DOHH2 (cell line): ENCODE measurements around the gene PPARA.

ENCODE experiments used
- H3F3A ChIP-seq: fragments of 200-600 bp; sonication (generic), shearing (Covaris generic); 2 replicates; pipeline ENCODE4 v1.6.0; 2016; ENCODE audit warnings: antibody characterized with exemption, mild to moderate bottlenecking; ENCODE audit not compliant: control insufficient read depth, insufficient read depth
- H3K27ac ChIP-seq: fragments of 200-600 bp; sonication (generic); 2 replicates; pipeline ENCODE4 v1.5.1; 2014; ENCODE audit warnings: low read depth, mild to moderate bottlenecking, low read length, moderate library complexity
- H3K27me3 ChIP-seq: fragments of 200-600 bp; sonication (generic); 2 replicates; pipeline ENCODE4 v1.6.1; 2014; ENCODE audit warnings: mild to moderate bottlenecking, low read length, mixed read lengths; ENCODE audit not compliant: control insufficient read depth
- H3K36me3 ChIP-seq: fragments of 200-600 bp; sonication (generic); 2 replicates; pipeline ENCODE4 v1.6.1; 2014; ENCODE audit warnings: mild to moderate bottlenecking, low read length, moderate library complexity, mixed read lengths; ENCODE audit not compliant: control insufficient read depth
- H3K4me1 ChIP-seq: fragments of 200-600 bp; sonication (generic); 2 replicates; pipeline ENCODE4 v1.6.1; 2014; ENCODE audit warnings: mild to moderate bottlenecking, low read length, mixed read lengths; ENCODE audit not compliant: control insufficient read depth
- H3K4me2 ChIP-seq: fragments of 200-600 bp; sonication (generic); 2 replicates; pipeline ENCODE4 v1.6.0; 2014; ENCODE audit warnings: mild to moderate bottlenecking, low read length, moderate library complexity
- H3K4me3 ChIP-seq: fragments of 200-600 bp; sonication (generic); 2 replicates; pipeline ENCODE4 v1.5.1; 2014; ENCODE audit warnings: mild to moderate bottlenecking, low read length, mixed read lengths
- H3K79me2 ChIP-seq: fragments of 200-600 bp; sonication (generic); 2 replicates; pipeline ENCODE4 v1.6.1; 2014; ENCODE audit warnings: mild to moderate bottlenecking, low read length, mixed read lengths; ENCODE audit not compliant: control insufficient read depth
- H3K9me2 ChIP-seq: fragments of 200-600 bp; sonication (generic); replicated peaks from 2 replicates; pipeline ENCODE4 v1.6.1; 2014; ENCODE audit warnings: mild to moderate bottlenecking, low read length, mixed read lengths; ENCODE audit not compliant: control insufficient read depth
- H3K9me3 ChIP-seq: fragments of 200-600 bp; sonication (generic); 2 replicates; pipeline ENCODE4 v1.6.1; 2014; ENCODE audit warnings: antibody characterized with exemption, low read length, mixed read lengths; ENCODE audit not compliant: control insufficient read depth, insufficient read depth
- H4K20me1 ChIP-seq: fragments of 200-600 bp; sonication (generic); 2 replicates; pipeline ENCODE4 v1.6.0; 2014; ENCODE audit warnings: low read depth, mild to moderate bottlenecking, antibody characterized with exemption, low read length, moderate library complexity; ENCODE audit not compliant: control insufficient read depth, insufficient read depth
- EZH2phosphoT487 ChIP-seq: fragments of 200-600 bp; sonication (generic); IDR thresholded peaks from 2 replicates; pipeline ENCODE4 v1.6.1; 2017; ENCODE audit warnings: borderline replicate concordance, mild to moderate bottlenecking, antibody characterized with exemption, low read length, moderate library complexity, mixed read lengths
- TF ChIP-seq, protein P1 (sequence below): fragments of 200-600 bp; sonication (generic); IDR thresholded peaks from one replicate; pipeline ENCODE4 v1.5.1; 2014; ENCODE audit warnings: antibody characterized with exemption, mild to moderate bottlenecking, low read depth, low read length; ENCODE audit not compliant: poor library complexity, severe bottlenecking

PPARA gene

DNA sequence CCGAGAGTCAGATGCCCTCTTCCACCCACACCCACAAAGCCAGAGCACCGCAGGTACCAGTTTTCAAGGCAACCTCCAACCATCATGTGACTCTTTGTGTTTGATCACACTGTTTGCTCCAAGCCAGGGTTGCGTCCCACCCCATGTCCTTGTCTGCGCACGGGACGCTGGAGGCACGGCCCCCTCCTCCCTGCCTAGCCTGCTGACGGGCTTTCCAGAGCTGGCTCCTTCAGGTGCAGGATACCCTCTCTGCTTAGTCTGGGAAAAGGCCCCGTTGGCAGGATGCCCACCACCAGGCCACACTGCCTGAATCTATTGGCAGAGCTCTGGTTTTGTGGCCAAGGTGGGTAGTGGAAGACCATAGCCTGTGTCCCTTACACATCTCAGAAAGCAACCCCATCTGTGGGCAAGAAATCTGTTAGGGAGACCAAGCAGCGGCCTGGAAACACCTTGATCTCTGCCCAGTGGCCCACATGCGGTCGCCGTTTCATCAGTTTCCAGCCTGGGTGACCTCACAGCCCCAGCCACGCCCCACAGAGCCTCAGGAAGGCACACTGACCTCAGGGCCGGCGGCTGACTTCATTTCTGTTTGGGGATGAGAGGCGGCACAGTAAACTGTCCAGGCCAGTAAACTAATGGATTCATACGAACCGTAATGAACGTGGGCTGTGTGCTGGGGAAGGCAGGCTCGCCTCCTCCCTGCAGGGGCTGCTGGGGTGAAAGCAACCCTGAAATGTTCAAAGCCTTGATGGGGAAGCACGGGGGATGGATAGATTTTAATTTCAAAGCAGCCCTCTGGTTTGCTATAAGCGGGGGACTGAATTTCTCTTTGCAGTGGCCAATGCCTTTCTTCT lies 73.9 kb downstream of the PPARA start:
- TF ChIP-seq, protein P1, sequence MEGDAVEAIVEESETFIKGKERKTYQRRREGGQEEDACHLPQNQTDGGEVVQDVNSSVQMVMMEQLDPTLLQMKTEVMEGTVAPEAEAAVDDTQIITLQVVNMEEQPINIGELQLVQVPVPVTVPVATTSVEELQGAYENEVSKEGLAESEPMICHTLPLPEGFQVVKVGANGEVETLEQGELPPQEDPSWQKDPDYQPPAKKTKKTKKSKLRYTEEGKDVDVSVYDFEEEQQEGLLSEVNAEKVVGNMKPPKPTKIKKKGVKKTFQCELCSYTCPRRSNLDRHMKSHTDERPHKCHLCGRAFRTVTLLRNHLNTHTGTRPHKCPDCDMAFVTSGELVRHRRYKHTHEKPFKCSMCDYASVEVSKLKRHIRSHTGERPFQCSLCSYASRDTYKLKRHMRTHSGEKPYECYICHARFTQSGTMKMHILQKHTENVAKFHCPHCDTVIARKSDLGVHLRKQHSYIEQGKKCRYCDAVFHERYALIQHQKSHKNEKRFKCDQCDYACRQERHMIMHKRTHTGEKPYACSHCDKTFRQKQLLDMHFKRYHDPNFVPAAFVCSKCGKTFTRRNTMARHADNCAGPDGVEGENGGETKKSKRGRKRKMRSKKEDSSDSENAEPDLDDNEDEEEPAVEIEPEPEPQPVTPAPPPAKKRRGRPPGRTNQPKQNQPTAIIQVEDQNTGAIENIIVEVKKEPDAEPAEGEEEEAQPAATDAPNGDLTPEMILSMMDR = no peak
- no peak for TF ChIP-seq EZH2phosphoT487

DNA sequence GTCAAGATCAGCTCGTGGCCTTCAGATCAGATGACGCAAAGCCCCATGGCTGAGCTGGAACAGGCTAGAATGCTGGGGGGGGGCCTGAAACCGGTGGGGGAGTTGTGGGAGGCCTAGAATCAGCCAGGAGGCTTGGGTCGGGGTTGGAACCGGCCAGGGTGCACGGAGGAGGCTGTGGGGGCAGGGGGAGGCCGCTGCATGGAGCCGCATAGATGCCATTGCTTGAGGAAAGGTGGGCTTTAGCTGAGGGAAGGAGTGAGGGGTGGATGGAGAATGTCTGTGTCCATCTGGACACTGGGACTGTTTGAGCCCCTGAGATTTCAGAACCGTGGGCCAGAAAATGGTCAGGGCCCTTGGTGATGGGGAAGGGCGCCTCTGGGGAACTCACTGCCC lies 74.6 kb downstream of the PPARA start:
- no peaks in the 10 kb centered on the region for H4K20me1 ChIP-seq
- TF ChIP-seq, protein P1 = no peak
- TF ChIP-seq EZH2phosphoT487 = no peak
- no peak overlapping the region for H3K4me3 ChIP-seq
- 0 out of 2 replicates have a peak, but pooled peaks cover 5% of the 10 kb centered on the region for H3K4me1 ChIP-seq
- H3K79me2 ChIP-seq = no peaks in the 10 kb centered on the region
- H3K27ac ChIP-seq = no peak overlapping the region
- H3K36me3 ChIP-seq = no peaks in the 10 kb centered on the region
- H3K4me2 ChIP-seq = no peak overlapping the region
- no peaks in the 10 kb centered on the region for H3K9me2 ChIP-seq
- no peaks in the 10 kb centered on the region for H3K9me3 ChIP-seq
- no peaks in the 10 kb centered on the region for H3K27me3 ChIP-seq
- H3F3A ChIP-seq = no peaks in the 10 kb centered on the region

More for the DNA sequence above, 73.9 kb downstream of the PPARA start:
- no peaks in the 10 kb centered on the region for H3K9me3 ChIP-seq
- no peaks in the 10 kb centered on the region for H3K27me3 ChIP-seq
- H3K4me3 ChIP-seq = no peak overlapping the region
- H3K9me2 ChIP-seq = no peaks in the 10 kb centered on the region
- H3F3A ChIP-seq = no peaks in the 10 kb centered on the region
- H3K27ac ChIP-seq = no peak overlapping the region
- 0 out of 2 replicates have a peak, but pooled peaks cover 5% of the 10 kb centered on the region for H3K4me1 ChIP-seq
- no peaks in the 10 kb centered on the region for H3K79me2 ChIP-seq
- H4K20me1 ChIP-seq = no peaks in the 10 kb centered on the region
- no peak overlapping the region for H3K4me2 ChIP-seq
- no peaks in the 10 kb centered on the region for H3K36me3 ChIP-seq

DNA sequence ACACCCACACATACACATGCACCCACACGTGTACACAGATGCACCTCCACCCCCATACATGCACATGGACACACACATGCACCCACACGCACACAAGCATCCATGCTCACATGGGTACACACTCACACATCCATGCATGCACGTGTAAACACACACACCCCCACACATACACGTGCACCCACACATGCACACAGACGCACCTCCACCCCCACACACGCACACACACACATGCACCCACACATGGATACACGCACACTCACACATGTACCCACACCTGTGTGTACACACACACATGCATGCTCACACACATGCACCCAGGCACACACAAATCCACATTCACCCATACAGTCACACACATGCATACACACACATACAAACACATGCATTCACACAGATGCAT lies 75.3 kb downstream of the PPARA start:
- H3K4me2 ChIP-seq = no peak overlapping the region
- no peaks in the 10 kb centered on the region for H3K79me2 ChIP-seq
- no peaks in the 10 kb centered on the region for H3K36me3 ChIP-seq
- no peaks in the 10 kb centered on the region for H3F3A ChIP-seq
- H3K27ac ChIP-seq = no peak overlapping the region
- no peaks in the 10 kb centered on the region for H3K9me2 ChIP-seq
- H3K4me3 ChIP-seq = no peak overlapping the region
- 0 out of 2 replicates have a peak, but pooled peaks cover 5% of the 10 kb centered on the region for H3K4me1 ChIP-seq
- no peak for TF ChIP-seq EZH2phosphoT487
- TF ChIP-seq, protein P1 = no peak
- no peaks in the 10 kb centered on the region for H3K27me3 ChIP-seq
- H4K20me1 ChIP-seq = no peaks in the 10 kb centered on the region
- H3K9me3 ChIP-seq = no peaks in the 10 kb centered on the region
